Progenitor cell of endocrine pancreas (in vitro differentiated cells): ENCODE measurements around the gene CMIP. TPM values are rescaled to one million over a fixed set of nuclear protein-coding genes. Genes with fewer than 3 reads are reported as not detected.

Experiments
- DNase-seq: peaks from one replicate; pipeline ENCODE4 v3.0.0; 2021; ENCODE audit warnings: low spot score; ENCODE audit not compliant: unreplicated experiment
- H3K27ac Mint-ChIP-seq: 2 replicates; pipeline ENCODE4 v1.8.0; 2021; ENCODE audit warnings: mild to moderate bottlenecking, moderate library complexity, mixed read lengths
- H3K27me3 Mint-ChIP-seq: 2 replicates; pipeline ENCODE4 v1.8.0; 2021; ENCODE audit warnings: mixed read lengths
- H3K36me3 Mint-ChIP-seq: 2 replicates; pipeline ENCODE4 v1.8.0; 2022; ENCODE audit warnings: mixed read lengths; ENCODE audit not compliant: insufficient read depth
- H3K4me1 Mint-ChIP-seq: 2 replicates; pipeline ENCODE4 v1.8.0; 2021; ENCODE audit warnings: low read depth, mixed read lengths
- H3K4me3 Mint-ChIP-seq: 2 replicates; pipeline ENCODE4 v1.8.0; 2021; ENCODE audit warnings: low read depth, mild to moderate bottlenecking, moderate library complexity, mixed read lengths
- H3K9me3 Mint-ChIP-seq: 2 replicates; pipeline ENCODE4 v1.8.0; 2021; ENCODE audit warnings: low read depth, mixed read lengths
- CTCF ChIP-seq: fragments of 200-600 bp; sonication (generic); IDR thresholded peaks from one replicate; pipeline ENCODE4 v1.5.0; 2021; ENCODE audit warnings: antibody characterized with exemption, mild to moderate bottlenecking; ENCODE audit not compliant: unreplicated experiment
- total RNA-seq: library from RNA; stranded (reverse); gene quantifications from 2 replicates; pipeline ENCODE4 v1.2.1, GENCODE V29; 2021

Gene CMIP
- total RNA-seq, 1 donor from 2014 or later, result 62.7 TPM

GRCh38 chr16:81484908-81485624 lies 40.5 kb downstream of the CMIP start:
- Mint-ChIP-seq H3K27ac (no peak overlapping the region), H3K4me1 (peaks cover 10% of the 10 kb centered on the region), H3K9me3 (no peaks in the 10 kb centered on the region), H3K4me3 (no peak overlapping the region), H3K27me3 (no peaks in the 10 kb centered on the region), H3K36me3 (no peaks in the 10 kb centered on the region)
- no peak for TF ChIP-seq CTCF
- DNase-seq, result no peak

GRCh38 chr16:81485824-81486539 lies 41.4 kb downstream of the CMIP start:
- no peaks in the 10 kb centered on the region for H3K9me3 Mint-ChIP-seq
- H3K4me1 Mint-ChIP-seq, result peaks cover 6% of the 10 kb centered on the region
- no peak overlapping the region for H3K27ac Mint-ChIP-seq
- no peaks in the 10 kb centered on the region for H3K36me3 Mint-ChIP-seq
- H3K27me3 Mint-ChIP-seq, result no peaks in the 10 kb centered on the region
- no peak for TF ChIP-seq CTCF
- no peak for DNase-seq
- no peak overlapping the region for H3K4me3 Mint-ChIP-seq

- Mint-ChIP-seq H3K9me3 (no peaks in the 10 kb centered on the region), H3K27me3 (no peaks in the 10 kb centered on the region), H3K27ac (no peak overlapping the region), H3K36me3 (no peaks in the 10 kb centered on the region), H3K4me3 (no peak overlapping the region), H3K4me1 (no peaks in the 10 kb centered on the region)
- TF ChIP-seq CTCF, result no peak
- DNase-seq, result no peak
Observed at GRCh38 chr16:81486540-81487061, 42.0 kb downstream of the CMIP start.

GRCh38 chr16:81487301-81487720 lies 42.7 kb downstream of the CMIP start:
- Mint-ChIP-seq H3K36me3 (no peaks in the 10 kb centered on the region), H3K4me1 (peaks cover 2% of the 10 kb centered on the region), H3K27me3 (no peaks in the 10 kb centered on the region), H3K4me3 (no peak overlapping the region), H3K27ac (no peak overlapping the region), H3K9me3 (no peaks in the 10 kb centered on the region)
- no peak for TF ChIP-seq CTCF
- DNase-seq, result no peak

GRCh38 chr16:81488687-81489411 lies 44.2 kb downstream of the CMIP start:
- no peak for DNase-seq
- H3K4me3 Mint-ChIP-seq, result no peak overlapping the region
- H3K27ac Mint-ChIP-seq, result no peak overlapping the region
- no peak for TF ChIP-seq CTCF
- no peaks in the 10 kb centered on the region for H3K36me3 Mint-ChIP-seq
- no peaks in the 10 kb centered on the region for H3K27me3 Mint-ChIP-seq
- peaks cover 8% of the 10 kb centered on the region for H3K4me1 Mint-ChIP-seq
- no peaks in the 10 kb centered on the region for H3K9me3 Mint-ChIP-seq
